Neutrophil (primary cell): ENCODE results near the gene TSPAN18.

ENCODE experiments used
- H3K27ac ChIP-seq: fragments of 200-600 bp; sonication (generic); 2 replicates; pipeline ENCODE4 v1.5.1; 2016; ENCODE audit warnings: mild to moderate bottlenecking, moderate library complexity
- H3K27me3 ChIP-seq: fragments of 200-600 bp; sonication (generic); 2 replicates; pipeline ENCODE4 v1.6.0; 2016; ENCODE audit warnings: mild to moderate bottlenecking
- H3K36me3 ChIP-seq: fragments of 200-600 bp; sonication (generic); 2 replicates; pipeline ENCODE4 v1.5.1; 2017
- H3K4me1 ChIP-seq, 2 experiments: fragments of 200-600 bp in 1 of 2; sonication (generic) in 1 of 2; 1 replicate in 1 of 2; 2 replicates in 1 of 2; pipeline versions ENCODE4 v1.5.1 to v1.6.1; 2013 to 2016; ENCODE audit warnings: low read depth in 1 of 2, low read length in 1 of 2, mild to moderate bottlenecking in 1 of 2, moderate library complexity in 1 of 2; ENCODE audit not compliant: control insufficient read depth in 1 of 2, insufficient read depth in 1 of 2
- H3K4me3 ChIP-seq, 2 experiments: fragments of 200-600 bp in 1 of 2; sonication (generic) in 1 of 2; 1 replicate in 1 of 2; 2 replicates in 1 of 2; pipeline ENCODE4 v1.5.1; 2013 to 2016; ENCODE audit warnings: low read depth in 1 of 2, low read length in 1 of 2, mild to moderate bottlenecking in 1 of 2, moderate library complexity in 1 of 2
- H3K9me3 ChIP-seq: fragments of 200-600 bp; sonication (generic); 2 replicates; pipeline ENCODE4 v1.5.1; 2016
- TF ChIP-seq, protein P1 (sequence below): fragments of 200-600 bp; sonication (generic); IDR thresholded peaks from 2 replicates; pipeline ENCODE4 v1.5.1; 2016; ENCODE audit warnings: antibody characterized with exemption

The TSPAN18 gene

GRCh38 chr11:44949160-44950030, 222.6 kb downstream of the TSPAN18 start:
- H3K27me3 ChIP-seq: no peaks in the 10 kb centered on the region
- TF ChIP-seq, protein P1, sequence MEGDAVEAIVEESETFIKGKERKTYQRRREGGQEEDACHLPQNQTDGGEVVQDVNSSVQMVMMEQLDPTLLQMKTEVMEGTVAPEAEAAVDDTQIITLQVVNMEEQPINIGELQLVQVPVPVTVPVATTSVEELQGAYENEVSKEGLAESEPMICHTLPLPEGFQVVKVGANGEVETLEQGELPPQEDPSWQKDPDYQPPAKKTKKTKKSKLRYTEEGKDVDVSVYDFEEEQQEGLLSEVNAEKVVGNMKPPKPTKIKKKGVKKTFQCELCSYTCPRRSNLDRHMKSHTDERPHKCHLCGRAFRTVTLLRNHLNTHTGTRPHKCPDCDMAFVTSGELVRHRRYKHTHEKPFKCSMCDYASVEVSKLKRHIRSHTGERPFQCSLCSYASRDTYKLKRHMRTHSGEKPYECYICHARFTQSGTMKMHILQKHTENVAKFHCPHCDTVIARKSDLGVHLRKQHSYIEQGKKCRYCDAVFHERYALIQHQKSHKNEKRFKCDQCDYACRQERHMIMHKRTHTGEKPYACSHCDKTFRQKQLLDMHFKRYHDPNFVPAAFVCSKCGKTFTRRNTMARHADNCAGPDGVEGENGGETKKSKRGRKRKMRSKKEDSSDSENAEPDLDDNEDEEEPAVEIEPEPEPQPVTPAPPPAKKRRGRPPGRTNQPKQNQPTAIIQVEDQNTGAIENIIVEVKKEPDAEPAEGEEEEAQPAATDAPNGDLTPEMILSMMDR: no peak
- peak overlapping the region; percentile 94 for H3K27ac ChIP-seq
- no peaks in the 10 kb centered on the region for H3K9me3 ChIP-seq
- peak overlapping the region; percentile 75 to 95 for H3K4me3 ChIP-seq
- peaks cover 33% of the 10 kb centered on the region for H3K36me3 ChIP-seq
- H3K4me1 ChIP-seq: peaks cover 87 to 90% of the 10 kb centered on the region in 2 experiments

- TF ChIP-seq, protein P1: no peak
- peak overlapping the region; percentile 94 for H3K27ac ChIP-seq
These were observed 223.4 kb downstream of the TSPAN18 start for GRCh38 chr11:44950031-44950624.

GRCh38 chr11:44950625-44951476, 224.1 kb downstream of the TSPAN18 start, which contains the start of gene TP53I11:
TP53I11 (minus strand) TSS chr11:44950883; CDS start chr11:44938335, 12,548 bp downstream.
- Histone ChIP-seq H3K36me3 (peaks cover 19% of the 10 kb centered on the region), H3K27ac (peak within 1 kb of the TSS; percentile 94), H3K9me3 (no peaks in the 10 kb centered on the region), H3K4me1 (peaks cover 87 to 92% of the 10 kb centered on the region in 2 experiments), H3K27me3 (no peaks in the 10 kb centered on the region), H3K4me3 (peak within 1 kb of the TSS; percentile 75 to 95)
- TF ChIP-seq, protein P1: peak; percentile 96

More at GRCh38 chr11:44950031-44950624, 223.4 kb downstream of the TSPAN18 start:
- Histone ChIP-seq H3K9me3 (no peaks in the 10 kb centered on the region), H3K4me1 (peaks cover 87 to 92% of the 10 kb centered on the region in 2 experiments), H3K4me3 (peak overlapping the region; percentile 75 to 95), H3K36me3 (peaks cover 26% of the 10 kb centered on the region), H3K27me3 (no peaks in the 10 kb centered on the region)

GRCh38 chr11:44952082-44952481, 225.3 kb downstream of the TSPAN18 start:
- peak overlapping the region; percentile 94 for H3K27ac ChIP-seq
- TF ChIP-seq, protein P1: no peak
- no peak overlapping the region for H3K4me3 ChIP-seq
- no peaks in the 10 kb centered on the region for H3K9me3 ChIP-seq
- H3K36me3 ChIP-seq: peaks cover 7% of the 10 kb centered on the region
- no peaks in the 10 kb centered on the region for H3K27me3 ChIP-seq
- H3K4me1 ChIP-seq: peaks cover 87 to 92% of the 10 kb centered on the region in 2 experiments
